Measurements from ENCODE around the gene SOSTDC1.

DNA sequence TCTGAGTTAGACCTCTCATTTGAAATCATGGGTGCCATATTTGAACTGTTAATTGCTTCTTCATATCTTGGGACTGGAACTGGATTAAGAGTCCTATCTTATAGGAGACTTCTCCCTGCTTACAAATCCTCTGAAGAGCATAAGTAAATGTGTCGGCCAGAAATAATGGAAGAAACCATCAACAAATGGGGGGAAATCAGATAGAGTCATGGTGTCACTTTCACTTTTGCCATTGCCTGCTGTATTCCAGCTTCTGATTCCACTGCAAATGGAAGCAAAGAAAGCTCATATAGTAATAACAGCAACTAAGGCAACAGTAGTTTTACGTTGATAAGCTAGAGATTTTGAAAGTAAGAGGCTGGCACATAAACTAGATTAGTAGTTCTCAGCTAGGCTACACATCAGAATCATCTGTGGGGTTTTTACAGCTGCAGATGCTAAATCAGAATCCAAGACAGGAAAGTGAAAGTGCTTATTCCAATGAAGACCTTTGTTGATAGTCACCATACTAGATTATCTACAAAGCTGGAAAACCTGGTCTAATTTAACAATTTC is 31.9 kb downstream of the SOSTDC1 start:
- TF ChIP-seq POLR2A (IDR thresholded peaks at IDR 0.05; ENCODE audit: low read length) (no peak), GATA1 (IDR thresholded peaks at IDR 0.05; ENCODE audit: low read depth, low read length) (no peak)
